Measurements from ENCODE around the gene GM2A.

GM2A gene

DNA sequence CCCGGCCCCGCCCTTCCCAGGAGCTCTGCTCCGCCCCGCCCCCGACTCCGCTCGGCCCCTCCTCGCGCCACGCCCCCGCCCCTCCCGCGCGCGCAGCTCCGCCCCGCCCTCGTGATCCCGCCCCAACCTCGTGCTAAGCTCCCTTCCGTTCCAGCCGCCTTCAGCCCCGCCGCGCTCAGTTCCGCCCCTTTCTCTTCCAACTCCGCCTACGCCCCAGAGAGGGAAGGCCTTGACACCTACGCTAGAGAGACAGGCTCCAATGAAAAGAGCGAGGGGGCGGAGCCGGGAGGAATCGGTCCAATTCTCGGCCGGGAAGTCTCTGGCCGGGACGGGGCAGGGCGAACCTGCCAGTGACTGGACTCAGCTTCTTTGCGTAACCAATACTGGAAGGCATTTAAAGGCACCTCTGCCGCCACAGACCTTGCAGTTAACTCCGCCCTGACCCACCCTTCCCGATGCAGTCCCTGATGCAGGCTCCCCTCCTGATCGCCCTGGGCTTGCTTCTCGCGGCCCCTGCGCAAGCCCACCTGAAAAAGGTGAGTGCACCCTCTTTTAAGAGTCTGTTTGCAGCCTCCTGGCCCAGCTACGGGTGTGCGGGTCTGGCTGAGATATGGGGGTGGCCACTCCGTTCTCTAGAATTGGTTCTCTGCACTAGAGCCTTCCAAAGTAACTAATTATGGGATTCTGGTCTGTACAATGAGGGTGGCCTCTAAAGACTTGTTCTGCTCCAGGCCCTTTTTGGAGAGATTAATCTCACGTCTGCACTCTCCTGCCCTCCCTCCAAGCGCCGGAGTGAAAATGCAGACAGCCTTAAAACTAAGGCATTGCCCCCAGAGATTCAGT, at the start of gene GM2A:
TSS of gene GM2A (plus strand) at position 424 of the 843 bp plus-strand sequence. CDS start at position 456, 32 bp downstream.
- DNase-seq (ENCODE audit: low read depth in 2 of 2) = peak; percentile 97 to 99

DNA sequence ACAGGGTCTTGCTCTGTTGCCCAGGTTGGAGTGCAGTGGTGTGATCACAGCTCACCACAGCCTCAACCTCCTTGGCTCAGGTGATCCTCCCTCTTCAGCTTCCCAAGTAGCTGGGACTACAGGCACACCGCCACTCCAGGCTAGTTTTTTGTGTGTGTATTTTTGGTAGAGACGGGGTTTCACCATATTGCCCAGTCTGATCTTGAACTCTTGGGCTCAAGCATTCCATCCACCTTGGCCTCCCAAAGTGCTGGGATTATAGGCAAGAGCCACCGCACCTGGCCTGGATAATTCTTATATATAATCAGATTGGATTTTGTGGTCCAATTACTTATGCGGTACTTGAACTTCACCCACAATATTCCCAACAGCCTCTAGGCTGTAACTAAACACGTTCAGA, 48.9 kb upstream of the GM2A start:
- DNase-seq (ENCODE audit: low read depth in 2 of 2) = no peak

DNA sequence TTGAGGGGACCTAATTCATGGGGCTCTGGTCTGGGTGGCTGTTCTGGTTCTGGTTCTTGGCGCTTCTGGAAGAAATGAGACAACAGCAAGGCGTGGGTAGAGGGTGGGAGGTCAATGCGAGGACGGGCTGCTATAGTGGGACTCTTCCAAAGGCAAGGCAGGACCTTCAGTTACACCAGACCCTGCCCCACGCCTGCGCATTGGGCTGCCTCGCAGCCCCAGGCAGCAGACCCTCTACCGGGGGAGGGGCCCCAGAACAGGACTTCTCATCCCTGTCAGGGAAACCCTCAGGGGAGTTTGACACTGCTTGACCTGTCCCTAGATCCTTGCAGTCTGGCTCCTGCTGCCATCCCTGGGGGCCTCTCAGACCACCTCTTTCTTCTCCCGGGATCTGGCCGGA, 47.6 kb upstream of the GM2A start:
- no peak for DNase-seq (ENCODE audit: low read depth in 2 of 2)

DNA sequence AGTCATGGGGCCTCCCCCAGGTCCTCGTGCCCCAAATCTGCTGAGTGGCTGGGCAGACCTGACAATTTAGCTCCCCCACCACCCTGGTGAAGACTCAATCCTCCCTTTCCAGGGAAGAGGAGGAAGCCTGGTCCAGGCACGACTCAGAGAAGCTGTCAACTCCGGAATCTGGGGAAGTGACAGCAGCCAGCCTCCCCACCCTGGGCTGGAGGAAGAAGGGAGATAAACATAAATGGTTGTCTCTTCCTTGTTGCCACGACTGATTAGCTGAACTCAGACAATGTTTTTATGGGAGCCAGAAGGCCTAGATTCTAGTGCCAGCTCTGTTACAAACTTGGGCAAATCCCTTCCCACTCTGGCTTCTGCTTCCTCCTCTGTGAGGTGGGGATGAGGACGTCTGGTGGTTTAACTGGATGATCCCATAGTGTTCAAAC, 44.5 kb upstream of the GM2A start:
- no peak for DNase-seq (ENCODE audit: low read depth in 2 of 2)

DNA sequence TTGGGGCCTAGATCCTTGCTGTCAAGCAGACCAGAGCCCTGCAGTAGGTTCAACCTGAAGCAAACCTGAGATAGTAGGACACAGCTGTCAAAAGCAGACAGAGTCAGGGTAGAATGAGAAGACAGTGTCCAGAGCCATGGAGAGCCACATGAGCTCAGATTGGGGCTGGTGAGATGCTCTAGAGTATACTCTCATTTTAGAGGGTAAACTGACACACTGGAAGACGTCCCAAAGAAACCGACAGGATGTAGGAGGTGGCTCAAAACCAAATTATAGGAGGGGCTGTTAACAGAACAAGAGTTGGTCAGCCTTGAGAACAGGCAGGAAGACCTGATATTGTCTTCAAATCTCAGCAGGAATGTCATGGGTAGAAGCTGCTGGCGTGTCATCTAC, 40.6 kb upstream of the GM2A start:
- no peak for DNase-seq (ENCODE audit: low read depth in 2 of 2)

DNA sequence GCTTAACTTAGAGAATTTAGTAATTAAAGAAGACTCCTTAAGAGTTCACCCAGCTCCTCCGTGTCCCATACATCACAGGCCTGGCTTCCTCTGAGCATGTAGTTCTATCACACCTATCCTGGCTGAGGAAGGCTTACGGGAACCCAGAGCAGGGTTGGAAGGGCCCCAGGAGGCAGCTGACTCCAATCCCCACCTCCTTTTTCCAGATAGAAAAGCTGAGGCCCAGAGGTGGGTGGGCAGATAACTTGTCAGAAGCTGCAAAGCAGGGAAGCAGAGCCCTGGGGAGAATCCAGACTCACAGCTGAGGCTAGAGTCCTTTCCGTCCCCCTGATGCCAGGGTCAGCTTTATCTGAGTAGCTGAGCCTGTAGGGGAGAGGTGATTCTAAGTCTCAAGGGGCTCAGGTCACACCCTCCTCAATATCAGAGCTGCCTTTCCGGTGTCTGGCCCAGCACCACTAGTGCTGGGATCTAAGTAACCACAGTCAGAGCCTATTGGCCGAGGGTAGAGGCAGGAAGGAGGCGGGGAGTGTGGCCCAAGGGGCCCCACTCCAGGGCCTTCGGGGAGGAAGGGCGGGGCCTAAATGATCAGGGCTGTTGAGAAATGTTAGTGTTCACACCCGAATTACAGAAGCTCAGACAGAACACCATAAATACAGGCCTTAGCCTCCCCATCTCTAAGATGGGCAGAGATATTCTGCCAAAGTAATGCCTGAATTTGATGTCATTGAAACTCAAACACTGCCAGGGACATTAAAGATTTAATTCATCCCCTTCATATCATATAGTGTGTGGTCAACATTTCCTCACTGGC, 39.0 kb upstream of the GM2A start:
- DNase-seq (ENCODE audit: low read depth in 2 of 2) = peak; percentile 61 to 82

DNA sequence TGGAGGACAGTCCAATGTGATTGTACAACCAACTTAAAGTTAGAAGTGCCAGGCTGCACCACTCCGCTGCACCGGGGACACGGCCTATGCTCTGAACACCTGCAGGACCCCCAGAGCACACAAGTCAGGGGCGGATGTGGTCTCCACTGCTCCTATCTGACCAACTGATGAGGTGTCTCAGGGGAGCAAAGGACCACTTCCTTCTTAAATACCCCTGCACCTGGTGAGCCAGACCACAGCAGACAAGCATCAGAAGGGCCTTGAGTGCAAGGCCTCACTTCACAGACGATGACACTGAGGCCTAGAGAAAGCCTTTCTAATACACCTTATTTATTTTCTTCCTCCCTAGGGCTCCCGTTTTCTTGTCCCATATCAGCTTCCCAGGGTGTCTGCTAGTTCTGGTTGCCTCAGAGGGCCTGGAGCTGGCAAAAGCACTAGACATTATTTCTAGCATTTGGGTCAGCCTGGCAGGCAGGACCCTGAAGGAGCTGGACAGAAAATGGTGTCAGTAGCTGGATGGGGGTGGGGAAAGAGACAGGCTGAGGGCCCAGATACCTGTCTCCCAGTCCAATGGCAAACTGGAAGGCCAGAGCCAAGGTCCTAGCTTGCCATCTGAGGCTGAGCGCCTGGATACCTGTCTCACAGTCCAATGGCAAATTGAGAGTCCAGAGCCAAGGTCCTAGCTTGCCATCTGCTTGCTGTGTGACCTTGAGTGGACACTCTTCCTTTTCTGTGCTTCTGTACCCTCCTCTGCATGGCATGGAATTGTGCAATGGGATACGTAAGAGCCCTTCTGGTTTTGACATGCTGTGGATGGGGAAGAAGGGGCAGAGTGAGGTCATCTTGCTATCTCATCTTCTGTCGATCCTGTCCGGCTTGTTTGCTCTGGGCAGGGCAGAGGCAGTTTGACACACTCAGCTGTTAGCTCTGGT, 38.1 kb upstream of the GM2A start:
- DNase-seq (ENCODE audit: low read depth in 2 of 2) = no peak

DNA sequence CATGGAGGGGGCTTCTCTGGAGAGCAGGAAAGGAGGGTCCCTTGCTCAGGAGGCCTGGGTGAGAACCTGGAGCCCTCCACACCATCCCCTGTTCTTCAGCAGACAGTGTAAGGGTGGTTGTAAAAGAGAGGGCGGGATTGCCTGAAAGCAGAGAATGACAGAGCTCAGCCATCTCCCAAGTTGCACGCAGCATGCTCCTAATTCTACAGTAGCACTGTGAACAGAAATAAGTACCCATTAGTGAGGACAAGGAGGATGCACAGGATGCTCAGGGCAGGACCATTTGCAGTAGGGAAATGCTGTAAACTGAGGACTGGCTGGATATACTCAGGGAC, 37.5 kb upstream of the GM2A start:
- no peak for DNase-seq (ENCODE audit: low read depth in 2 of 2)

DNA sequence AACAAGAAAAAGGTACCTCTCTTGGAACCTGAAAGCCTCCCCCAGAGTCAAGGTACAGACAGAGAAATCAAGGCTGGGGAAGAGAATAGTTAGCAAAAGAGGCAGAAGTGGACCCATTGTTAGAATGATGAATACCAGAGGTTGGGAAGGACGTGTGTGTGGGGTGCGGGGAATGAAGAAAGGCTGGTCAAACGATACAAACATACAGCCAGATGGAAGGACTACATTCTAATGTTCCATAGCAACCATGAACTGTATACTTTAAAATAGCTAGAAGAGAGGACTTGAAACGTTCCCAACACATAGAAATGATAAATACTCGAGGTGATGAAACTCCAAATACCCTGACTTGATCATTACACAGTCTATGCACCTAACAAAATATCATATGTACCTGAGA, 36.2 kb upstream of the GM2A start:
- no peak for DNase-seq (ENCODE audit: low read depth in 2 of 2)

DNA sequence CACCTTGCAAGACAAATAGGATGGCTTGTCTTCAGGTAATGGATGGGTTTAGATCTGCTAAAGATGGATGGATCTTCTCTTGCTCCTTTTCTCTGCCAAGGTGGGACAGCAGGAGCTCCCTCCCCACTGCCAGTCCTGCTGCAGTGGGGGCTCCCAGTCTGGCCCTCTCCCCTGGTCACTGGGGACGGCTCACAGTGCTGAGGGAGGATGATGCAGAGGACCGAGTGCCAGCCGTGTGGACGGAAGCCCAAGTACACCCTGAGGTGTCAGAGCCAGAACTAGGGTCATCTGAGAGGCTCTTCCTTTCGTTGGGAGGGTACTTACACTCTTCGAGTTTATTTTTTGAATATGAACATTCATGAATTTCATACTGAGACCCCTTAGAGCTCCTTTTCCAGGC, 34.8 kb upstream of the GM2A start:
- DNase-seq (ENCODE audit: low read depth in 2 of 2) = no peak

DNA sequence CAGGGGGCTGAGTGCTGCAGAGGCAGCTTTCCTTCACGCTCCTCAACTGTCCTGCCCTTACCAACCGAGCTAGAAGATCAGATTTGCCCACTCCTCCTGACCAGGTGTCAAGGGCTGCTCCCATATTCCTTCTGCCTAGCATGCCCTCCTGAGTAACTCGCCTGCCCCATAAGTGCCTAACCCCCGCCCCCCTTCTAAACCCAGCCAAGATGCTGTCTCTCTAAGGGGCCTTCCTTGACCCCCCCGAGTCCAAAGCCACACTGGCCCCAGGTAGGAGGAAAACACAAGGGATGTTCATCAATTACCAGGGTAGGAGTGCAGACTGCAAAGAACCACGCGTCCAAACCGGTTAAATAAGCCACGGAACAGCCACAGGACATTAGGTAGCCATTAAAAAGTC, 33.8 kb upstream of the GM2A start:
- DNase-seq (ENCODE audit: low read depth in 2 of 2) = no peak

DNA sequence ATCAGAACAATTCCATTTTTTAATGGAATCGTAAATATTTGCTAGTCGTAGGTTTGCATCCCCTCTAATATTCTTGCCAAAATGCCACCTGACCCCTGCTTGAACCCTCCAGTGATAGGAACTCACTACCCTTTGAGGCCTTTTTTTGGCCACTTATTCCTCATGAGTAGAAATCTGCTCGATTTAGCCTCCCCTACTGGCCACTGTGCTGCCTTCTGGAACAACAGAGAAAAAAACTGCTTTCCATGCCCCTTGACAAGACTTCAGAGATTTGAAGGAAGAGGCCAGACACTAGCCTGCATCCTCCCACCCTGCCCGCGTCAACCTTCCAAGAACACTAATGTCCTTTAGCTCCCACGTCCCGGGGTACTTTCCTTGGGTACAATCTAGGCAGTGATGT, 33.2 kb upstream of the GM2A start:
- no peak for DNase-seq (ENCODE audit: low read depth in 2 of 2)

DNA sequence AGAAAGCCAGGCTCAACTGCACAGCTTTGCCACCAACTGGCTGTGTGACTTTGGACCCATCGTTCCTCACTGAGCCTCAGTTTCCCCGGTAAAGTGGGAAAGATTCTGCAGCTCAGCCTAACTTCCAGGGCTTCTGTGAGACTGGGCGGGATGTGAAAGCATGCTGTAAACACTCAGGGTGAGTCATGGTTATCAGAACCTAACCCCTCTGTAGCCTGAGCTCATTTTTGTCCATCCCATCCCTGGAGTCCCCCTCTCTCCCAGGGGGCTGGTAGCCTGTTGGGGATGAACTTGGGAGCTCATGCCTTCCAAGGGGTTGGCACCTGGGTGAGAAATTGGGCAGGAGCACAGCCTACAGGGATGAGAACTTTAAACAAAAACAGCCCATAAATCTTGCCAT, 31.4 kb upstream of the GM2A start:
- DNase-seq (ENCODE audit: low read depth in 2 of 2) = no peak

DNA sequence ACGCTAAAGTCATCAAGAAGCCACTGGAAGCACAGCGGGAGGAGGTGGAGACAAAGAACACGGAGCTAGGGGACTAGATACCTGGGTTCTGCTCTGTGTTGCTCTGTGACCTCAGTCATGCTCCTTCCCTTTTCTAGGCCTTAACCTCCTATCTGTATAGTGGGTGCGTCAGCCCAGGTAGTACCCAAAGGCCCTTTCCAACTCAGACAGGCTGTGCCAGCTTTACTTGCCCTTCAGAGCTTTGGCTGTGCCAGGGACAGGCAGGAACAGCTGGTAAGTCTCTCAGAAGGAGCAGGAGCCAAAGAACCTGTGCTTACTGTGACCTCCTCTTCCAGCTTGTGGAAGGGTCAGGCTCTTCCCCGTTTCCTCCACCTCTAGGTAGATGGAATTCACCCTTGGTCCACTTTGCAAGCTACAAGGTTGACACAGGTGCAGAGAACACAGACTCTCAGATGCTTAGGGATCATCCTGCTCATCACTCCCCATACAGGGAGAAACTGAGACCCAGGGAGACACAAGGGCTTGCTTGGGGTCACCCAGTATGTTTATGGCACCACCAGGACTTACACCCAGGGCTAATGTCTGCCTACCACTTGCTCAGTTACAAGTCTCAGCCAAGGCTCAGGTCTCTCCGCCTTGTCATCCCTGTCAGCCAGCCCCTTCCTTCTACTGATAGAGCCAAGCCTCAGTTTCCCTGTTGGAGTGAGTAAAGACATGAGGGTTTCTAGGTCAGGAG, 30.8 kb upstream of the GM2A start:
- no peak for DNase-seq (ENCODE audit: low read depth in 2 of 2)

DNA sequence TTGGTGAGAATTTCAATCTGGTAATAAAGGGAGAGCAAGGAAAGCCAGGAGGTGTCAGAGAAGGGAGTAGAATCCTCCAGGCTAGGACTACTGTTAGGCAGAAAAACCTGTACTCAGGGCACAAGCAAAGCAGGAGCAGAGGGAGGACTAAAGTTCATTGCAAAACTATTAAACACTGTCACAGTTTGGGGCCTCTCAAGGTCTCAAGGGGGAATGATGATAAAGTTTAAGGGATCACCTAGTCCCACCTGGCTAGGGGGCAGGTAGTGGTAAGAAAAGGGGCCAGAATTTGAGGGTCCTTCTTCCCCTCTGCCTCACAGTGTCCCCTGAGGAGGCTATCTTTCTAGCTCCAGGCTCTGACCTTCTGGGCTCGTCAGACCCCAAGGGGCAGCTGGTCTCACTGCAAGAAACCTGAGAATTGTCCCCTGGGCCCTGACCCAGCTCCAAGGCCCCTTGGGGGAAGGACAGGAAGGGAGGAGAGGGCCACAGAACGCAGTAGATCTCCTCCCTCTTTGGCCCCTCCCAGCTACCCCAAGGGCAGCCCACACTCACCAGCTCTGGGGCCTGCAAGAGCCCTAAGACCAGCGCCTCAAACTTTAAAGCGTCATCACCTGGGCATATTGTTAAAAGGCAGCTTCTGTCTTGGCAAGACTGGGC, 30.1 kb upstream of the GM2A start:
- DNase-seq (ENCODE audit: low read depth in 2 of 2) = peak in 1 of 2 experiments; percentile 38

DNA sequence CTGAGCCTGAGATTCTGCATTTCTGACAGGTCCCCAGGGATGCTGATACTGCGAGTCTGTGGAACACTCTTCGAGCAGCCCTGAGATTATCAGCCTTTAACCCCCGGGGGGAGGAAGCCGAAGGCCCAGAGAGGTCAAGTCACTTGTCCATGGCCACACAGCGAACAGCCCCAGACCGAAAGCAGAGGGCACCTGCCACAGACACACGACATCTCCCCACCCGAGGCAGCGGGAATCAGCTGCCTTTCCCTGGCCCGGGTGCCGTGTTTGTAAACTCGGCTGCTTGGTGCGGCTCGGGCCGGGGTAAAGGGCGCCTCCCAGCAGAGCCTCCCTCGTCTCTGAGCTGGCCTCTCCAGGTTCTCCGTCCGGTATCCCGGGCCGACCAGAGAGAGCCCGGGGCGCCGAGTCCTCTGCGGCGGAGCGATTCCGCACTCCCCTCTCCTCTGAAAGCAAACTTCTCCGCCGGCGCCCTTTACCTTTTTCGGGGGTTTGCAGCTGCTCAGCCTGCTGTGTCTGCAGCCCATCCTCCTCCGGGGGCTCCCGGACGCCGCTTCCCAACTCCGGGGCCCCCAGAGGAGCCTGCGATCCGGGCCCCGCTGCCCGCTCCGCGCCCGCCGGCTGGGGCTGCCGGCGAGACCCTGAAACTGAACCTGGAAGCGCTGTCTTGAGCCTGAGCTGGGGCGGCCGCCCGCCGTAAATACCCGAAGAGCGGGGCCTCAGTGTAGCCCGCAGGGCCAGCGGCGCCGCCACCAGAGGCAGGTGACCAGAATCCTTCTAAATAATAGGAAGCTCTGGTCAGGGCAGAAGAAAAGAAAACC, 29.3 kb upstream of the GM2A start, which contains the start of gene CCDC69:
TSS of gene CCDC69 (minus strand) at position 646 of the 818 bp plus-strand sequence. CDS start at position 524, 122 bp downstream.
- DNase-seq (ENCODE audit: low read depth in 2 of 2) = peak; percentile 29 to 50

DNA sequence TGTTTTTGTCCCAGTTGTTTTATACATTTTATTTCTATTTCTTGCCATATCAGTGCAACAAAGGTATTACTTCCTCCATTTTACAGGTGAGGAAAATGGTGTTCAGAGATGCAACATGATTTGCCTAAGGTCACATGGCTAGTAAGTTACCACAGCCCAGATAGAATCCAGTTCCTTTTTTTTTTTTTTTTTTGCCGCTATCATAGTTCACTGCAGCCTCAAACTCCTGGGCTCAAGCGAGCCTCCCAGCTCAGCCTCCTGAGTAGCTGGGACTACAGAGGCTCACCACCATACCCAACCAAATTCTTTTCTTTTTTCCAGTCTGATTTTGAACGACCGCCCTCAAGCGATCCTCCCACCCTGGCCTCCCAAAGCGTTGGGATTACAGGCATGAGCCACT, 28.6 kb upstream of the GM2A start:
- DNase-seq (ENCODE audit: low read depth in 2 of 2) = no peak

DNA sequence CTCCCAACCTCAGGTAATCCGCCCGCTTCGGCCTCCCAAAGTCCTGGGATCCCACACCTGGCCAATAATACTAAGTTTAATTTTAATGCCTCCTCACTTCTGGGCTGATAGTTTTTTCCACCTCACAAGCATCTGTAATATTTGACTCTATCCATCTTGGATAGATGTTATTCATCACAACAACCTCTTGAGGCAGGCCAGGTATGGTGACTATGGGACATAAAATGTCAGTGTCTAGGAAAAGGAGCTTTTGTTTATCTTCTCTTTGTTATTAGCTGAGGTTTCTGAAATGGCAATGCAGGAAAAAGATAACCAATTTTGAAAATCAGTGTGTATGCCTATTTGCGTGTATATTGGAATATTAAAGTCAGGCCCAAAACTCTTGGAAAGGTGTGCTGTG, 27.9 kb upstream of the GM2A start:
- DNase-seq (ENCODE audit: low read depth in 2 of 2) = no peak

DNA sequence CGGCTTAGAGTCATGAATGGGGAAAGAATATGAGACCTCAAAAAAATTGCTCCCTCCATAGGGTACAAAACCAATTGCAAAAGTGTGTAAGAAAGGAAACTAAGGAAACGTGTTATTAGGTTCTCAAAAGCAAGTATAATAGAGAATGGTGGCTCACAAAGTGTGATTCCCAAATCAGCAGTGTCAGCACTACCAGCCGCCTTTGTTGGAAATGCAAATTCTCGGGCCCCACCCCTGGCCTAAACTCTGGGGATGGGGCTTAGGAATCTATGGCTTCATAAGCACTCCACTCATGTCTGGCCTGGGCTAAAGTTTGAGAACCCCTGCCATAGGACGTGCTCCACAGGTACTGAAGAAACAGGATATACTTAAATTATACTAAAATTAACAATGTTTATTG, 27.5 kb upstream of the GM2A start:
- DNase-seq (ENCODE audit: low read depth in 2 of 2) = no peak

DNA sequence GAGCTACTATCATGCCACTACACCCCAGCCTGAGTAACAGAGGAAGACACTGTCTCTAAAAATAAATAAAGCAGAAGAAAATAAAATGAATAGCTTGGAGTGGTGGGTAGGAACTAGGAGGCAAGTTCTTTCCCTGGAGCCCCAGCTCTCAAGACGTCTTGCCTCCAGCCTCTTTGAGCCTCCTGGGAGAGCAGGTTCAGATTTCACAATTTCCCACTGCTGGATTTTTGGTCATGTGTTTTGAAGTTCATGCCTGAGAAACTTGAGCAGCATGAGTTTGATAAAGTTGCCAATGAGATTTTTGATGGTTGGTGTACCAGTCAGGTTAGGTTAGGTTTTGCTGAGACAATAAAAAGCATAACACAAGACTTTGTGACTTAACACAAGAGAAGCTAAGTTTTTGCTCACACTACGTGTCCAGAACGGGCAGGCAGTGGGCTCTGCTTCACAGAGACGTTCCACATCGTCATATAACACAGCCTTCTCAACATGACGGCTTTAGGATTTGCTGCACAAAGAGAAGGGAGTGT, 25.0 kb upstream of the GM2A start:
- DNase-seq (ENCODE audit: low read depth in 2 of 2) = no peak
